HG03571 (cell line): ENCODE measurements around the gene CRIP1.

Experiments
- ATAC-seq: cut with Tn5 transposase; IDR thresholded peaks from one replicate; pipeline ENCODE4 v1.9.1; 2021; ENCODE audit not compliant: unreplicated experiment

CRIP1 gene

GRCh38 chr14:105531088-105531893, 44.6 kb downstream of the CRIP1 start:
- ATAC-seq = no peak

- ATAC-seq = no peak
Observed at GRCh38 chr14:105531894-105532623, 45.4 kb downstream of the CRIP1 start.

GRCh38 chr14:105532735-105533141, 46.1 kb downstream of the CRIP1 start:
- no peak for ATAC-seq

GRCh38 chr14:105533391-105533790, 46.7 kb downstream of the CRIP1 start:
- ATAC-seq = no peak

GRCh38 chr14:105533811-105534498, 47.3 kb downstream of the CRIP1 start:
- ATAC-seq = no peak

- no peak for ATAC-seq
Observed at GRCh38 chr14:105534586-105534985, 47.9 kb downstream of the CRIP1 start.

GRCh38 chr14:105536051-105536450, 49.4 kb downstream of the CRIP1 start:
- no peak for ATAC-seq

- no peak for ATAC-seq
Observed at GRCh38 chr14:105536691-105537579, 50.2 kb downstream of the CRIP1 start.

GRCh38 chr14:105537580-105538474, 51.1 kb downstream of the CRIP1 start:
- no peak for ATAC-seq
